ENCODE data around the gene NECTIN4. TPM values are rescaled to one million over a fixed set of nuclear protein-coding genes. Genes with fewer than 3 reads are reported as not detected.
"Not testable (repeated sequence)": the region's sequence is repeated elsewhere in the genome, so short reads cannot be mapped to it uniquely, and the experiment has no call there.

The NECTIN4 gene
- total RNA-seq, 1 experiment from 2014 or later = 8.8 TPM

GRCh38 chr1:161032409-161032808 lies 56.9 kb downstream of the NECTIN4 start:
- peak overlapping the region; percentile 68 for H3K27ac ChIP-seq
- no peak for TF ChIP-seq CTCF (conservative IDR thresholded peaks at IDR 0.05)
- TF ChIP-seq EZH2 (IDR thresholded peaks at IDR 0.05; ENCODE audit: low read depth) = no peak
- ChIA-PET CTCF (no interaction called here), POLR2A (ENCODE audit: unreplicated experiment) (no interaction called here)
- BruUV-seq (replicated peaks) = no TSS peak
- H3F3A ChIP-seq (ENCODE audit: insufficient read depth, low read depth) = peaks cover 30% of the 10 kb centered on the region
- no peak for DNase-seq
- H4K20me1 ChIP-seq (ENCODE audit: insufficient read depth) = no peaks in the 10 kb centered on the region
- H2AFZ ChIP-seq = no peak overlapping the region
- H3K9me3 ChIP-seq (ENCODE audit: insufficient read depth, low read depth) = no peaks in the 10 kb centered on the region
- peaks cover 28% of the 10 kb centered on the region for H3K4me1 ChIP-seq (replicated peaks; ENCODE audit: insufficient read depth)
- intact Hi-C loops (cut with micrococcal nuclease; ENCODE audit: unreplicated experiment) = no loop called here
- H3K79me2 ChIP-seq (ENCODE audit: low read depth) = peaks cover 32% of the 10 kb centered on the region
- no peaks in the 10 kb centered on the region for H3K27me3 ChIP-seq (ENCODE audit: insufficient read depth, low read depth)
- H3K36me3 ChIP-seq (ENCODE audit: low read depth) = no peaks in the 10 kb centered on the region
- H3K4me3 ChIP-seq = no peak overlapping the region
- H3K9me2 ChIP-seq (ENCODE audit: insufficient read depth) = no peaks in the 10 kb centered on the region
- peak overlapping the region; percentile 37 for H3K4me2 ChIP-seq

DNA sequence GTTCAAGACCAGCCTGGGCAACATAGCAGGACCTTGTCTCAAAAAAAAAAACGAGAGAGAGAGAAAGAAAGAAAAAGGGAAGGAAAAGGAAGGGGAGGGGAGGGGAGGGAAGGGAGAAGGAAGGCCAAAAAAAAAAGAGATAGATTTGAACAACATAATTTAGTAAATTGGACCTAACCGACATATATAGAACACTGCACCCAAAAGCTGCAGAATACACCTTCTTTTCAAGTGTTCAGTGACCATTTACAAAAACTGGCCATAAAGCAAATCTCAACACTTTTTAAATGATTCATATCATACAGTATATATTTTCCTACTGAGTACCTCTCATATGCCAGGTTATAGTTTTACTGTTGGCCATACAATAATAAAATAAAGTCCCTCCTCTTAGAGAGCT lies 57.5 kb downstream of the NECTIN4 start:
- intact Hi-C loops (cut with micrococcal nuclease; ENCODE audit: unreplicated experiment) = no loop called here
- TF ChIP-seq CTCF (conservative IDR thresholded peaks at IDR 0.05) = no peak
- no peak for TF ChIP-seq EZH2 (IDR thresholded peaks at IDR 0.05; ENCODE audit: low read depth)
- POLR2A ChIA-PET (ENCODE audit: unreplicated experiment) = no interaction called here
- Histone ChIP-seq H3K27ac (peak overlapping the region; percentile 68; the same call in 1 of the 2 replicates), H3K9me2 (ENCODE audit: insufficient read depth) (no peaks in the 10 kb centered on the region), H3K4me2 (0 out of 2 replicates have a peak overlapping the region, but pooled peaks have one; percentile 37), H3K4me3 (no peak overlapping the region), H3K9me3 (ENCODE audit: insufficient read depth, low read depth) (no peaks in the 10 kb centered on the region), H3K79me2 (ENCODE audit: low read depth) (peaks cover 27% of the 10 kb centered on the region; the same call in 1 of the 2 replicates), H3K27me3 (ENCODE audit: insufficient read depth, low read depth) (no peaks in the 10 kb centered on the region), H3F3A (ENCODE audit: insufficient read depth, low read depth) (peaks cover 30% of the 10 kb centered on the region), H2AFZ (no peak overlapping the region), H3K36me3 (ENCODE audit: low read depth) (no peaks in the 10 kb centered on the region), H3K4me1 (replicated peaks; ENCODE audit: insufficient read depth) (peaks cover 23% of the 10 kb centered on the region), H4K20me1 (ENCODE audit: insufficient read depth) (no peaks in the 10 kb centered on the region)
- no TSS peak for BruUV-seq (replicated peaks)
- DNase-seq = no peak
- CTCF ChIA-PET = no interaction called here

DNA sequence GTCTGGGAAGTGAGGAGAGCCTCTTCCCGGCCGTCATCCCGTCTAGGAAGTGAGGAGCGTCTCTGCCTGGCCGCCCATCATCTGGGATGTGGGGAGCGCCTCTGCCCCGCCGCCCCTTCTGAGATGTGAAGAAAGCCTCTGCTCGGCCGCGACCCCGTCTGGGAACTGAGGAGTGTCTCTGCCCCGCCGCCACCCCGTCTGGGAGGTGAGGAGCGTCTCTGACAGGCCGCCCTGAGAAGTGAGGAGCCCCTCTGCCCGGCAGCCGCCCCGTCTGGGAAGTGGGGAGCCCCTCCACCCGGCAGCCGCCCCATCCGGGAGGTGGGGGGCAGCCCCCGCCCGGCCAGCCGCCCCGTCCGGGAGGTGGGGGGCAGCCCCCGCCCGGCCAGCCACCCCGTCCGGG lies 59.9 kb downstream of the NECTIN4 start:
- H4K20me1 ChIP-seq (ENCODE audit: insufficient read depth); CTCF ChIA-PET; H3K27ac ChIP-seq; H3K9me2 ChIP-seq (ENCODE audit: insufficient read depth); intact Hi-C loops (cut with micrococcal nuclease; ENCODE audit: unreplicated experiment); H2AFZ ChIP-seq; DNase-seq; H3K9me3 ChIP-seq (ENCODE audit: insufficient read depth, low read depth); H3K4me2 ChIP-seq; H3K4me3 ChIP-seq; H3K27me3 ChIP-seq (ENCODE audit: insufficient read depth, low read depth); H3K36me3 ChIP-seq (ENCODE audit: low read depth); BruUV-seq (replicated peaks); POLR2A ChIA-PET (ENCODE audit: unreplicated experiment): not testable (repeated sequence)
- Histone ChIP-seq H3K4me1 (replicated peaks; ENCODE audit: insufficient read depth) (peaks cover 23% of the 10 kb centered on the region), H3F3A (ENCODE audit: insufficient read depth, low read depth) (peaks cover 26% of the 10 kb centered on the region), H3K79me2 (ENCODE audit: low read depth) (peaks cover 19% of the 10 kb centered on the region; the same call in 1 of the 2 replicates)

DNA sequence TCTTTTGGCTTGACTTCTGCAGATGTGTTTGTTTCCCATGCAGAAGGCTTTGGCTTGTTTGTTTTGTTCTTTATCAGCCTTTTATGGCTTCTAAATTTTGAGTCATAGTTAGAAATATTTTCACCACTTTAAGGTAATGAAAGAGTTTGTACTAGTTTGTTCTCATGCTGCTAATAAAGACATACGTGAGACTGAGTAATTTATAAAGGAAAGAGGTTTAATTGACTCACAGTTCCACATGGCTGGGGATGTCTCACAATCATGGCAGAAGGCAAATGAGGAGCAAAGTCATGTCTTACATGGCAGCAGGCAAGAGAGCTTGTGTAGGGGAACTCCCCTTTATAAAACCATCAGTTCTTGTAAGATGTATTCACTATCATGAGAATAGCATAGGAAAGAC lies 62.4 kb downstream of the NECTIN4 start:
- intact Hi-C loops (cut with micrococcal nuclease; ENCODE audit: unreplicated experiment); POLR2A ChIA-PET (ENCODE audit: unreplicated experiment): not testable (repeated sequence)

DNA sequence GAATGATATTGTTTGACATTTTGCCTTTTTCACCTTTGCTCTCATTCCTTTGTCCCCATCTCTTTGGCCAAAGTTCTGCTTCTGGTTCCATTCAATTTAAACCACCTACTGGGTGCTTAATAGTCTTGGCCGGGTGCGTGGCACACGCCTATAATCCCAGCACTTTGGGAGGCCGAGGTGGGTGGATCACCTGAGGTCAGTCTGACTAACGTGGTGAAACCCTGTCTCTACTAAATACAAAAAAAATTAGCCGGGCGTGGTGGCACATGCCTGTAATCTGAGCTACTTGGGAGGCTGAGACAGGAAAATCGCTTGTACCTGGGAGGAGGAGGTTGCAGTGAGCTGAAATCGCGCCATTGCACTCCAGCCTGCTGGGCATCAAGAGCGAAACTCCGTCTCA lies 66.9 kb downstream of the NECTIN4 start:
- H3K4me1 ChIP-seq (replicated peaks; ENCODE audit: insufficient read depth) = peaks cover 40% of the 10 kb centered on the region
- H3K4me2 ChIP-seq = peak overlapping the region; percentile 91
- H3K9me3 ChIP-seq (ENCODE audit: insufficient read depth, low read depth); H3K9me2 ChIP-seq (ENCODE audit: insufficient read depth); H2AFZ ChIP-seq; H3K36me3 ChIP-seq (ENCODE audit: low read depth); BruUV-seq (replicated peaks); intact Hi-C loops (cut with micrococcal nuclease; ENCODE audit: unreplicated experiment); H3K27me3 ChIP-seq (ENCODE audit: insufficient read depth, low read depth); CTCF ChIA-PET: not testable (repeated sequence)
- peak; percentile 24 to 67 for DNase-seq
- peaks cover 42% of the 10 kb centered on the region for H3F3A ChIP-seq (ENCODE audit: insufficient read depth, low read depth)
- H4K20me1 ChIP-seq (ENCODE audit: insufficient read depth) = peaks cover 28% of the 10 kb centered on the region
- H3K79me2 ChIP-seq (ENCODE audit: low read depth) = peaks cover 39% of the 10 kb centered on the region
- POLR2A ChIA-PET (ENCODE audit: unreplicated experiment) = interaction anchor here (1.0 kb wide), 1 partner anchor 23 kb away, joined by 3 read pairs; the partner anchor contains the start of gene USF1
- H3K27ac ChIP-seq = peak overlapping the region; percentile 97
- peak overlapping the region; percentile 59; the same call in 1 of the 2 replicates for H3K4me3 ChIP-seq

More for the DNA sequence above, 62.4 kb downstream of the NECTIN4 start:
- H3K27me3 ChIP-seq (ENCODE audit: insufficient read depth, low read depth); DNase-seq; H3K4me2 ChIP-seq; H3K9me3 ChIP-seq (ENCODE audit: insufficient read depth, low read depth); H3K27ac ChIP-seq; BruUV-seq (replicated peaks); H3K36me3 ChIP-seq (ENCODE audit: low read depth); H3K9me2 ChIP-seq (ENCODE audit: insufficient read depth); H4K20me1 ChIP-seq (ENCODE audit: insufficient read depth); H2AFZ ChIP-seq; CTCF ChIA-PET; H3K4me3 ChIP-seq: not testable (repeated sequence)
- peaks cover 10% of the 10 kb centered on the region for H3K4me1 ChIP-seq (replicated peaks; ENCODE audit: insufficient read depth)
- H3F3A ChIP-seq (ENCODE audit: insufficient read depth, low read depth) = peaks cover 25% of the 10 kb centered on the region
- 0 out of 2 replicates have a peak, but pooled peaks cover 12% of the 10 kb centered on the region for H3K79me2 ChIP-seq (ENCODE audit: low read depth)
